Mammary epithelial cell (primary cell): ENCODE data around the gene ITGA2.

ENCODE experiments used
- CTCF ChIP-seq, 2 donors: IDR thresholded peaks in 1 of 2; conservative IDR thresholded peaks in 1 of 2; 2 replicates each; pipeline ENCODE4 v1.5.1; 2011 to 2012; ENCODE audit warnings: inconsistent platforms in 2 of 2, low read length in 2 of 2, mild to moderate bottlenecking in 2 of 2, control low read depth in 1 of 2, low read depth in 1 of 2; ENCODE audit not compliant: insufficient read depth in 1 of 2; ENCODE audit errors: extremely low read depth in 1 of 2
- EZH2 ChIP-seq: IDR thresholded peaks from 2 replicates; pipeline ENCODE4 v1.6.1; 2012; ENCODE audit warnings: low read length, inconsistent platforms, borderline replicate concordance

GRCh38 chr5:52947208-52947607 is 41.9 kb upstream of the ITGA2 start:
- TF ChIP-seq CTCF (conservative IDR thresholded peaks at IDR 0.05 in 1 of 2, IDR thresholded peaks at IDR 0.05 in 1 of 2; ENCODE audit: extremely low read depth in 1 of 2, insufficient read depth in 1 of 2, low read depth in 1 of 2, low read length in 2 of 2) (no peak), EZH2 (no peak)
